HepG2 (cell line): ENCODE data around the gene SEPHS2. TPM values are rescaled to one million over a fixed set of nuclear protein-coding genes. Genes with fewer than 3 reads are reported as not detected.

Experiments used
- FOSL1 ChIP-seq: sonication (generic); formaldehyde crosslinking; IDR thresholded peaks from 2 replicates; pipeline ENCODE4 v1.9.0; 2021; ENCODE audit warnings: missing genetic modification reagents, borderline replicate concordance
- FOXJ3 ChIP-seq: sonication (generic); formaldehyde crosslinking; IDR thresholded peaks from 2 replicates; pipeline ENCODE4 v1.4.0; 2020; ENCODE audit warnings: missing genetic modification reagents, mild to moderate bottlenecking, borderline replicate concordance
- HBP1 ChIP-seq: IDR thresholded peaks from 2 replicates; pipeline ENCODE4 v1.6.1; 2016; ENCODE audit warnings: low read depth, control low read depth
- KDM3A ChIP-seq: IDR thresholded peaks from 2 replicates; pipeline ENCODE4 v1.6.1; 2018; ENCODE audit warnings: low read depth, missing compliant biosample characterization
- MTF2 ChIP-seq: sonication (generic); formaldehyde crosslinking; IDR thresholded peaks from 2 replicates; pipeline ENCODE4 v1.5.0; 2020; ENCODE audit warnings: missing genetic modification reagents, borderline replicate concordance
- MXD1 ChIP-seq: sonication (generic); formaldehyde crosslinking; IDR thresholded peaks from 2 replicates; pipeline ENCODE4 v1.4.0; 2020; ENCODE audit warnings: mild to moderate bottlenecking, missing genetic modification reagents
- NFE2L2 ChIP-seq: fragments of 150-350 bp; IDR thresholded peaks from 2 replicates; pipeline ENCODE4 v1.6.1; 2014; ENCODE audit warnings: low read length
- PHF21A ChIP-seq: sonication (generic); formaldehyde crosslinking; IDR thresholded peaks from 2 replicates; pipeline ENCODE4 v1.5.0; 2020; ENCODE audit warnings: mild to moderate bottlenecking, missing genetic modification reagents
- SMARCC2 ChIP-seq: fragments of 450-650 bp; IDR thresholded peaks from 2 replicates; pipeline ENCODE4 v1.6.1; 2017; ENCODE audit warnings: antibody characterized with exemption, mild to moderate bottlenecking
- THAP11 ChIP-seq: IDR thresholded peaks from 2 replicates; pipeline ENCODE4 v1.6.1; 2016; ENCODE audit warnings: missing biosample characterization, missing genetic modification reagents
- WIZ ChIP-seq: sonication (generic); formaldehyde crosslinking; IDR thresholded peaks from 2 replicates; pipeline ENCODE4 v1.5.1; 2020; ENCODE audit warnings: mild to moderate bottlenecking, missing genetic modification reagents
- ZMAT5 ChIP-seq: sonication (generic); formaldehyde crosslinking; IDR thresholded peaks from 2 replicates; pipeline ENCODE4 v1.5.0; 2020; ENCODE audit warnings: mild to moderate bottlenecking, low read depth, missing genetic modification reagents, borderline replicate concordance
- ZNF124 ChIP-seq: sonication (generic); formaldehyde crosslinking; IDR thresholded peaks from 2 replicates; pipeline ENCODE4 v1.4.0; 2020; ENCODE audit warnings: missing genetic modification reagents
- ZNF460 ChIP-seq: sonication (generic); formaldehyde crosslinking; IDR thresholded peaks from 2 replicates; pipeline ENCODE4 v1.5.1; 2020; ENCODE audit warnings: missing genetic modification reagents, mild to moderate bottlenecking, borderline replicate concordance
- ZNF468 ChIP-seq: sonication (generic); formaldehyde crosslinking; IDR thresholded peaks from 2 replicates; pipeline ENCODE4 v1.8.0; 2022; ENCODE audit warnings: mild to moderate bottlenecking, moderate library complexity, missing genetic modification reagents
- ZNF484 ChIP-seq: sonication (generic); formaldehyde crosslinking; IDR thresholded peaks from 2 replicates; pipeline ENCODE4 v1.5.1; 2020; ENCODE audit warnings: mild to moderate bottlenecking, low read depth, missing genetic modification reagents, borderline replicate concordance
- ZNF496 ChIP-seq: sonication (generic); formaldehyde crosslinking; IDR thresholded peaks from 2 replicates; pipeline ENCODE4 v1.8.1; 2023; ENCODE audit warnings: mild to moderate bottlenecking, moderate library complexity, missing genetic modification reagents; ENCODE audit not compliant: insufficient replicate concordance
- ZNF503 ChIP-seq: sonication (generic); formaldehyde crosslinking; IDR thresholded peaks from 2 replicates; pipeline ENCODE4 v1.4.0; 2020; ENCODE audit warnings: missing genetic modification reagents
- ZNF572 ChIP-seq: sonication (generic); formaldehyde crosslinking; IDR thresholded peaks from 2 replicates; pipeline ENCODE4 v1.5.1; 2020; ENCODE audit warnings: mild to moderate bottlenecking, missing genetic modification reagents
- ZNF615 ChIP-seq: sonication (generic); formaldehyde crosslinking; IDR thresholded peaks from 2 replicates; pipeline ENCODE4 v1.5.0; 2020; ENCODE audit warnings: mild to moderate bottlenecking, missing genetic modification reagents, borderline replicate concordance
- ZNF816 ChIP-seq: sonication (generic); formaldehyde crosslinking; IDR thresholded peaks from 2 replicates; pipeline ENCODE4 v1.8.0; 2022; ENCODE audit warnings: missing genetic modification reagents, mild to moderate bottlenecking, borderline replicate concordance
- ZSCAN21 ChIP-seq: sonication (generic); formaldehyde crosslinking; IDR thresholded peaks from 2 replicates; pipeline ENCODE4 v1.8.0; 2022; ENCODE audit warnings: mild to moderate bottlenecking, missing genetic modification reagents, moderate library complexity, borderline replicate concordance
- ZSCAN29 ChIP-seq: sonication (generic); formaldehyde crosslinking; conservative IDR thresholded peaks from 2 replicates; pipeline ENCODE4 v1.4.0; 2020; ENCODE audit warnings: mild to moderate bottlenecking, missing genetic modification reagents
- polyA plus RNA-seq, 8 experiments: library from polyadenylated mRNA; depleted of rRNA in 3 of 8; stranded (reverse) in 7 of 8; unstranded in 1 of 8; fragments of >200 nt; fragmentation: Illumina TruSeq in 4 of 8; extraction: Trizol in 4 of 8; gene quantifications; 2 replicates each; pipeline versions ENCODE4 v1.2.1 to v1.2.3, GENCODE V29; 2011 to 2016; ENCODE audit warnings: low read depth in 4 of 8, missing spikeins in 1 of 8, mixed read lengths in 1 of 8; ENCODE audit not compliant: insufficient read depth in 1 of 8
- total RNA-seq, 5 experiments: library from RNA; depleted of rRNA; stranded (reverse); fragments of >200 nt; fragmentation: Illumina TruSeq; extraction: Trizol; gene quantifications; 2 replicates each; pipeline ENCODE4 v1.2.3, GENCODE V29; 2016; ENCODE audit warnings: low read depth in 1 of 5

SEPHS2 gene
- total and polyA plus RNA-seq, 2 of the 13 experiments (the other 11 are each of a cell fraction or from before 2014, with no cell fraction given): 20.7 to 127 TPM

- TF ChIP-seq ZMAT5 (CRISPR knock-in tag) (no peak), KDM3A (CRISPR knock-in tag) (no peak), ZNF572 (CRISPR knock-in tag) (peak; percentile 31; the same call in 1 of the 2 replicates), MTF2 (no peak), ZSCAN21 (CRISPR knock-in tag) (no peak), HBP1 (peak; percentile 19; the same call in 1 of the 2 replicates), WIZ (no peak), ZNF460 (CRISPR knock-in tag) (no peak; the same call in 1 of the 2 replicates), FOSL1 (CRISPR knock-in tag) (no peak), ZNF503 (CRISPR knock-in tag) (no peak; the same call in 1 of the 2 replicates), THAP11 (CRISPR knock-in tag) (peak; percentile 83), PHF21A (CRISPR knock-in tag) (peak; percentile 99), SMARCC2 (no peak), ZNF816 (CRISPR knock-in tag) (peak; percentile 33; the same call in 1 of the 2 replicates), ZSCAN29 (CRISPR knock-in tag) (peak; percentile 19; the same call in 1 of the 2 replicates), MXD1 (CRISPR knock-in tag) (peak; percentile 97), FOXJ3 (CRISPR knock-in tag) (peak; percentile 56; the same call in 1 of the 2 replicates), NFE2L2 (no peak), ZNF615 (CRISPR knock-in tag) (peak; percentile 10; the same call in 1 of the 2 replicates), ZNF484 (0 out of 2 replicates have a peak, but pooled peaks have one; percentile 54), ZNF496 (no peak), ZNF468 (no peak; the same call in 1 of the 2 replicates), ZNF124 (CRISPR knock-in tag) (peak; percentile 95)
These were observed 15.8 kb downstream of the SEPHS2 start, which contains the start of gene DCTPP1 (continued) for GRCh38 chr16:30429678-30430427.
